Right atrium auricular region (tissue), 2 donors: ENCODE data around the gene ARHGAP26. TPM values are rescaled to one million over a fixed set of nuclear protein-coding genes. Genes with fewer than 3 reads are reported as not detected.

Experiments used
- DNase-seq: peaks from one replicate; pipeline ENCODE4 v3.0.0-alpha.2; 2019; ENCODE audit warnings: low spot score
- H3K27ac ChIP-seq, 2 donors: fragments of 200-600 bp; sonication (generic); 1 replicate in 1 of 2; 2 replicates in 1 of 2; pipeline ENCODE4 v1.5.1; 2016 to 2019
- H3K27me3 ChIP-seq, 2 donors: fragments of 200-600 bp; sonication (generic); one replicate each; pipeline versions ENCODE4 v1.5.1 to v1.6.0; 2017 to 2019
- H3K36me3 ChIP-seq: fragments of 200-600 bp; sonication (generic); one replicate; pipeline ENCODE4 v1.5.1; 2016
- H3K4me1 ChIP-seq, 2 donors: fragments of 200-600 bp; sonication (generic); one replicate each; pipeline versions ENCODE4 v1.5.1 to v1.6.0; 2017 to 2019
- H3K4me3 ChIP-seq, 2 donors: fragments of 200-600 bp; sonication (generic); 1 replicate in 1 of 2; 2 replicates in 1 of 2; pipeline ENCODE4 v1.5.1; 2017 to 2019; ENCODE audit warnings: mild to moderate bottlenecking in 1 of 2, moderate library complexity in 1 of 2
- H3K9me3 ChIP-seq, 2 donors: fragments of 200-600 bp; sonication (generic); one replicate each; pipeline ENCODE4 v1.5.1; 2019
- total RNA-seq, 2 donors: library from RNA; depleted of rRNA; stranded (reverse); fragments of >200 nt; gene quantifications; one replicate each; pipeline ENCODE4 v1.1.0, GENCODE V29; 2016
- TF ChIP-seq, protein P1 (sequence below), 2 donors: fragments of 200-600 bp; sonication (generic); IDR thresholded peaks; one replicate each; pipeline ENCODE4 v1.5.1; 2019; ENCODE audit warnings: antibody characterized with exemption in 2 of 2

The ARHGAP26 gene
- total RNA-seq, 2 donors from 2014 or later: 29.8 to 31.6 TPM

GRCh38 chr5:143177263-143177983 lies 407.2 kb downstream of the ARHGAP26 start:
- Histone ChIP-seq H3K4me1 (peaks cover 0 to 11% of the 10 kb centered on the region in 2 donors), H3K36me3 (no peaks in the 10 kb centered on the region), H3K4me3 (no peak overlapping the region), H3K27ac (peak overlapping the region in 1 of 2 donors; percentile 26), H3K9me3 (no peaks in the 10 kb centered on the region), H3K27me3 (no peaks in the 10 kb centered on the region)
- TF ChIP-seq, protein P1, sequence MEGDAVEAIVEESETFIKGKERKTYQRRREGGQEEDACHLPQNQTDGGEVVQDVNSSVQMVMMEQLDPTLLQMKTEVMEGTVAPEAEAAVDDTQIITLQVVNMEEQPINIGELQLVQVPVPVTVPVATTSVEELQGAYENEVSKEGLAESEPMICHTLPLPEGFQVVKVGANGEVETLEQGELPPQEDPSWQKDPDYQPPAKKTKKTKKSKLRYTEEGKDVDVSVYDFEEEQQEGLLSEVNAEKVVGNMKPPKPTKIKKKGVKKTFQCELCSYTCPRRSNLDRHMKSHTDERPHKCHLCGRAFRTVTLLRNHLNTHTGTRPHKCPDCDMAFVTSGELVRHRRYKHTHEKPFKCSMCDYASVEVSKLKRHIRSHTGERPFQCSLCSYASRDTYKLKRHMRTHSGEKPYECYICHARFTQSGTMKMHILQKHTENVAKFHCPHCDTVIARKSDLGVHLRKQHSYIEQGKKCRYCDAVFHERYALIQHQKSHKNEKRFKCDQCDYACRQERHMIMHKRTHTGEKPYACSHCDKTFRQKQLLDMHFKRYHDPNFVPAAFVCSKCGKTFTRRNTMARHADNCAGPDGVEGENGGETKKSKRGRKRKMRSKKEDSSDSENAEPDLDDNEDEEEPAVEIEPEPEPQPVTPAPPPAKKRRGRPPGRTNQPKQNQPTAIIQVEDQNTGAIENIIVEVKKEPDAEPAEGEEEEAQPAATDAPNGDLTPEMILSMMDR (IDR thresholded peaks at IDR 0.05): no peak
- DNase-seq: no peak

DNA sequence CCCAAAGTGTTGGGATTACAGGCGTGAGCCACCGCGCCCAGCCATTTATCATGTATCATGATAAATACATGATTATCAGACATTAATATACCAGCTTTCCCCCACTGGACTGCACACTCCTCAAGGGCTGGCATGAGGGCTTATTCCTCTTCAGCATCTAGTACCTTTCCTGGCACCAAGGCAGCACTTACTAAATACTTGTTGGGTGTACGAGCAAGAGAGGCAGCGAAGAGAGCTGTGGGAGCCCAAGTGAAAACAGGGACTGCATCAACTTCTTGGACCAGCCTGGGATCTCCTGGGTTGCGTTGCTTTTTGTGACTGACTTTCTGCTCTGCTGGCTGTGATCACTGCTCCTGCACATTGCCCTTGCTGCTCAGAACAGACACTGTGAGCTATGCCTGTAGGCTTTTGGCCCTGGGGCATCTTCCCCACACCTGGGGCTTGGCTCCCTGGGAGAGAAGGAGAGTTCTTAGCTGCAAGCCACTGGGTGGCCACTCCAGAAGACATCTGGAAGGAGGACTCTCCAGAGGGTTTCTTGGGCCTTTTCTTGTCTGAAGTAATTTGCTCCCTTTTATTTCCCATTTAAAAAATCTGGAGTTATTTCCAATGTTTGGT lies 409.1 kb downstream of the ARHGAP26 start:
- H3K27me3 ChIP-seq: no peaks in the 10 kb centered on the region
- no peak overlapping the region for H3K4me3 ChIP-seq
- no peak for DNase-seq
- no peaks in the 10 kb centered on the region for H3K36me3 ChIP-seq
- TF ChIP-seq, protein P1 (IDR thresholded peaks at IDR 0.05): no peak
- no peaks in the 10 kb centered on the region for H3K9me3 ChIP-seq
- no peak overlapping the region for H3K27ac ChIP-seq
- peaks cover 0 to 26% of the 10 kb centered on the region in 2 donors for H3K4me1 ChIP-seq

GRCh38 chr5:143180751-143181150 lies 410.6 kb downstream of the ARHGAP26 start:
- Histone ChIP-seq H3K36me3 (no peaks in the 10 kb centered on the region), H3K9me3 (no peaks in the 10 kb centered on the region), H3K27ac (no peak overlapping the region), H3K4me1 (peaks cover 0 to 36% of the 10 kb centered on the region in 2 donors), H3K4me3 (no peak overlapping the region), H3K27me3 (no peaks in the 10 kb centered on the region)
- TF ChIP-seq, protein P1 (IDR thresholded peaks at IDR 0.05): no peak
- no peak for DNase-seq

- Histone ChIP-seq H3K27me3 (no peaks in the 10 kb centered on the region), H3K9me3 (no peaks in the 10 kb centered on the region), H3K4me1 (peaks cover 0 to 40% of the 10 kb centered on the region in 2 donors), H3K4me3 (no peak overlapping the region), H3K36me3 (no peaks in the 10 kb centered on the region), H3K27ac (no peak overlapping the region)
- DNase-seq: no peak
- TF ChIP-seq, protein P1 (IDR thresholded peaks at IDR 0.05): no peak
Measured at GRCh38 chr5:143181173-143181572, 411.0 kb downstream of the ARHGAP26 start.

- H3K9me3 ChIP-seq: no peaks in the 10 kb centered on the region
Measured at GRCh38 chr5:143182106-143182505, 411.9 kb downstream of the ARHGAP26 start.

More at GRCh38 chr5:143182106-143182505, 411.9 kb downstream of the ARHGAP26 start:
- Histone ChIP-seq H3K4me3 (no peak overlapping the region), H3K36me3 (no peaks in the 10 kb centered on the region), H3K27ac (no peak overlapping the region), H3K27me3 (no peaks in the 10 kb centered on the region), H3K4me1 (peaks cover 0 to 45% of the 10 kb centered on the region in 2 donors)
- TF ChIP-seq, protein P1 (IDR thresholded peaks at IDR 0.05): no peak
- no peak for DNase-seq
